ENCODE results near the gene ACOX3. TPM values are rescaled to one million over a fixed set of nuclear protein-coding genes. Genes with fewer than 3 reads are reported as not detected.
"Not testable (repeated sequence)": the region's sequence is repeated elsewhere in the genome, so short reads cannot be mapped to it uniquely, and the experiment has no call there.

The ACOX3 gene
- total RNA-seq, 4 donors from 2014 or later = 19.0 to 32.9 (median 22.1) TPM

- in situ Hi-C loops (cut with MboI; ENCODE audit: low sequenced_read_pairs in 4 of 4) (no loop called here), intact Hi-C loops (cut with DNase I; ENCODE audit: low total_unique reads) (no loop called here)
- H3K9me3 ChIP-seq = no peaks in the 10 kb centered on the region
- no peaks in the 10 kb centered on the region for H3K27me3 ChIP-seq
- DNase-seq (no peak), ATAC-seq (no peak)
- peak overlapping the region in 1 of 4 donors; percentile 25 for H3K27ac ChIP-seq
- H3K4me1 ChIP-seq = peaks cover 13 to 18% of the 10 kb centered on the region in 2 donors
- TF ChIP-seq POLR2A (IDR thresholded peaks at IDR 0.05) (no peak), CTCF (IDR thresholded peaks at IDR 0.05 in 4 of 5, conservative IDR thresholded peaks at IDR 0.05 in 1 of 5) (no peak)
- H3K36me3 ChIP-seq = no peaks in the 10 kb centered on the region
- H3K4me3 ChIP-seq = no peak overlapping the region
These were observed 89.6 kb downstream of the ACOX3 start for GRCh38 chr4:8350841-8351461.

DNA sequence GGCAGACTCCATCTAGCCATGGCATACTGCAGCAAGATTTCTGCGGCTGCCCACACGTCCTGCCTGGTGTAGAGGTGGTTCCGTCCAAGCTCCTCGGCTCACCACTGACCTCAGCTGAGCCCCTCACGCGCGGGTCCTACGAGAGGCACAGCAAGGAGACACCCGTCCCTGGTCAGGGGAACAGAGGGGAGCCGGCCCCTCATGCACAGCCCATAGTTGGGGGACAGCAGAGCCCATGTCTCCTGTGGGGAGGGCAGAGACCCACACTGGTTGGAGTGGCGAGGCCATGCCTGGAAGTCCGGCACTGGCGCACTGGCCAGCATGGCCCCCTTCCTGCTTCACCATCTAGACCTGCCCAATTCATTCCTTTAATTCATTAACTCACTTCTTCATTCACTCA lies 90.2 kb downstream of the ACOX3 start:
- no peak overlapping the region for H3K4me3 ChIP-seq
- no peak overlapping the region for H3K27ac ChIP-seq
- no peaks in the 10 kb centered on the region for H3K9me3 ChIP-seq
- H3K27me3 ChIP-seq = no peaks in the 10 kb centered on the region
- ATAC-seq (no peak), DNase-seq (no peak)
- H3K36me3 ChIP-seq = no peaks in the 10 kb centered on the region
- in situ Hi-C loops (cut with MboI; ENCODE audit: low sequenced_read_pairs in 4 of 4) (no loop called here), intact Hi-C loops (cut with DNase I; ENCODE audit: low total_unique reads) (no loop called here)
- TF ChIP-seq POLR2A (IDR thresholded peaks at IDR 0.05) (no peak), CTCF (IDR thresholded peaks at IDR 0.05 in 4 of 5, conservative IDR thresholded peaks at IDR 0.05 in 1 of 5) (no peak)
- H3K4me1 ChIP-seq = peaks cover 13 to 18% of the 10 kb centered on the region in 2 donors

DNA sequence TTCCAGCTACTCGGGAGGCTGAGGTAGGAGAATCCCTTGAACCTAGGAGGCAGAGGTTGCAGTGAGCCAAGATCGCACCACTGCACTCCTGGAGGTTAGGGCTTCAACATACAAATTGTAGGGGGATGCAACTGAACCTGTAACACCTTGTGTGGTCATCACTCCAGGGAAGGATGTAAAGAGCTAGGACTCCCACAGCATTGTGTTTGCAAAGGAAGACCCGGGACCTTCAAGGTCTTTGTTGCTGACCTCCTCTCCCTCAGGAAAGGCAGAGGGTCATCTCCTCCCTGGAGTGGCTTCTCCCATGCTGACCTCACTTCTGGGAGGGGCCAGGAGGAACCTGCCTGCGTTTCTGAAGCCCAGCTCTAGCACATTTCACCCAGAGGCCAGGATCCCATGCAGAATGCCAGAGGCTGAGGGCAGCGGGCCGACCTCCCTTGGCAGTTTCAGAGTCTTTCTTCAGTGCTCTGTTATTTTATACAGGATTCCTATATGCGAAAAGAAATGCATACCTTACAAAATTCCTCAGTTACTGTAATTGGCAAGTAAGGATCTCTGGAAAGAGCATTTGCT lies 90.8 kb downstream of the ACOX3 start:
- Histone ChIP-seq H3K9me3 (no peaks in the 10 kb centered on the region), H3K36me3 (no peaks in the 10 kb centered on the region), H3K27me3 (no peaks in the 10 kb centered on the region), H3K27ac (no peak overlapping the region), H3K4me3 (no peak overlapping the region), H3K4me1 (peaks cover 13 to 18% of the 10 kb centered on the region in 2 donors)
- intact Hi-C loops (cut with DNase I; ENCODE audit: low total_unique reads) (no loop called here), in situ Hi-C loops (cut with MboI; ENCODE audit: low sequenced_read_pairs in 4 of 4) (no loop called here)
- DNase-seq (no peak), ATAC-seq (no peak)
- TF ChIP-seq CTCF (IDR thresholded peaks at IDR 0.05 in 4 of 5, conservative IDR thresholded peaks at IDR 0.05 in 1 of 5) = no peak
- TF ChIP-seq POLR2A (IDR thresholded peaks at IDR 0.05) = no peak

DNA sequence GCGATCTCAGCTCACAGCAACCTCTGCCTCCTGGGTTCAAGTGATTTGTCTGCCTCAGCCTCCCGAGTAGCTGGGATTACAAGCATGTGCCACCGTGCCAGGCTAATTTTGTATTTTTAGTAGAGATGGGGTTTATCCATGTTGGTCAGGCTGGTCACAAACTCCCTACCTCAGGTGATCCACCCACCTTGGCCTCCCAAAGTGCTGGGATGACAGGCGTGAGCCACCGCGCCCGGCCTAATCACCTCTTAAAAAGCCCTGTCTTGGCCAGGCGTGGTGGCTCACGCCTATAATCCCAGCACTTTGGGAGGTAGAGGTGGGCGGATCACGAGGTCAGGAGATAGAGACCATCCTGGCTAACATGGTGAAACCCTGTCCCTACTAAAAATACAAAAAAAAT lies 91.3 kb downstream of the ACOX3 start:
- H3K9me3 ChIP-seq; ATAC-seq; DNase-seq; H3K27me3 ChIP-seq; intact Hi-C loops (cut with DNase I; ENCODE audit: low total_unique reads); H3K27ac ChIP-seq; H3K36me3 ChIP-seq; H3K4me3 ChIP-seq; in situ Hi-C loops (cut with MboI; ENCODE audit: low sequenced_read_pairs in 4 of 4): not testable (repeated sequence)
- H3K4me1 ChIP-seq = peaks cover 13 to 18% of the 10 kb centered on the region in 2 donors

- H3K4me1 ChIP-seq = peaks cover 13 to 18% of the 10 kb centered on the region in 2 donors
- DNase-seq = no peak
- intact Hi-C loops (cut with DNase I; ENCODE audit: low total_unique reads) = no loop called here
- H3K27me3 ChIP-seq = no peaks in the 10 kb centered on the region
- no peak for ATAC-seq
- in situ Hi-C loops (cut with MboI; ENCODE audit: low sequenced_read_pairs in 4 of 4) = no loop called here
- no peaks in the 10 kb centered on the region for H3K36me3 ChIP-seq
- H3K9me3 ChIP-seq = no peaks in the 10 kb centered on the region
- no peak overlapping the region for H3K4me3 ChIP-seq
- TF ChIP-seq POLR2A (IDR thresholded peaks at IDR 0.05) (no peak), CTCF (IDR thresholded peaks at IDR 0.05 in 4 of 5, conservative IDR thresholded peaks at IDR 0.05 in 1 of 5) (no peak)
- H3K27ac ChIP-seq = no peak overlapping the region
These were observed 92.5 kb downstream of the ACOX3 start for GRCh38 chr4:8348071-8348470.
